LNCaP clone FGC (cell line): ENCODE results near the gene ISM1.

Experiments
- DNase-seq: peaks from one replicate; pipeline ENCODE4 v3.0.0-alpha.2; 2011; ENCODE audit warnings: low read depth
- H3K4me3 ChIP-seq: 2 replicates; pipeline ENCODE4 v1.5.1; 2011; ENCODE audit warnings: mild to moderate bottlenecking, low read depth, low read length, control low read depth
- CTCF ChIP-seq: IDR thresholded peaks from 2 replicates; pipeline ENCODE4 v1.5.1; 2012; ENCODE audit warnings: mild to moderate bottlenecking; ENCODE audit not compliant: control insufficient read depth, insufficient read depth; ENCODE audit errors: extremely low read depth

The ISM1 gene

GRCh38 chr20:13317439-13317838, 96.4 kb downstream of the ISM1 start:
- no peak for TF ChIP-seq CTCF
- no peak overlapping the region for H3K4me3 ChIP-seq

GRCh38 chr20:13318871-13319521, 97.9 kb downstream of the ISM1 start:
- no peak for DNase-seq
- TF ChIP-seq CTCF = no peak
- H3K4me3 ChIP-seq = no peak overlapping the region

More at GRCh38 chr20:13317439-13317838, 96.4 kb downstream of the ISM1 start:
- DNase-seq = no peak

DNA sequence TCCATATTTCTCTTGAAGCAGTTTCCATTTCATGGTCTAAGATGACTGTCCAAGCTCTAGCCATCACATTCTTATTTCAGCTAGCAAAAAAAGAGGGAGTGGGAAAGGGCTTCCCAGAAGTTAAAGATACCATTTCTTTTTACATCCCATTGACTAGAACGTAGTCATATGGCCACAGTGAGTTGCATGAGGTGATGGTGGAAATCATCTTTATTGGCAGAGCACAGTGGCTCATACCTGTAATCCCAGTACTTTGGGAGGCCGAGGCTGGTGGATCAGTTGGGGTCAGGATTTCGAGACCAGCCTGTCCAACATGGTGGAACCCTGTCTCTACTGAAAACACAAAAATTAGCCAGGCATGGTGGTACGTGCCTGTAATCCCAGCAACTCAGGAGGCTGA, 99.6 kb downstream of the ISM1 start:
- TF ChIP-seq CTCF = no peak
- H3K4me3 ChIP-seq = no peak overlapping the region
- no peak for DNase-seq

GRCh38 chr20:13321416-13321815, 100.3 kb downstream of the ISM1 start:
- no peak overlapping the region for H3K4me3 ChIP-seq
- DNase-seq = no peak
- TF ChIP-seq CTCF = no peak

- H3K4me3 ChIP-seq = no peak overlapping the region
- no peak for DNase-seq
- no peak for TF ChIP-seq CTCF
Measured at GRCh38 chr20:13322198-13322597, 101.1 kb downstream of the ISM1 start.

DNA sequence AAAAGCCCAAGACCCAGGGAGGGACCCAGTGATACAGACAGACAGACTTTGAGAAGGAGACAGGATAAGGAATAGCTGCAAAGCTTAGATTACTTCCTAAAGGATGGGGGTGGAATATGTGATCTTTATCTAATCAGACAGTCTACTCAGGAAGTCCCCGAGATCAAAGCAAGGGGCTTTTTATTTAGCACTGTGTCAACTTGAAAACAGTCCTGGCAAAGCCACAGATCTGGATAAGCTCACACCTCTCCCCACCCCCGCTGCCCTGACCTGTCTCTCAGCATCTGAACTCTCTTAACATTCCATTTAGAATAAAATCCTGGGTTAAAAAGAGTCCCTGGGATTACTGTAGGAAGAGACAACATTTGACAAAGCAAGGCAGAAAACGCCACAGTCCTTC, 101.5 kb downstream of the ISM1 start:
- no peak for DNase-seq
- no peak overlapping the region for H3K4me3 ChIP-seq
- TF ChIP-seq CTCF = no peak

GRCh38 chr20:13325033-13325432, 104.0 kb downstream of the ISM1 start:
- no peak overlapping the region for H3K4me3 ChIP-seq
- peak; percentile 74 for TF ChIP-seq CTCF
- no peak for DNase-seq
